ENCODE measurements around the gene AHNAK. TPM values are rescaled to one million over a fixed set of nuclear protein-coding genes. Genes with fewer than 3 reads are reported as not detected.
"Not testable (repeated sequence)": the region's sequence is repeated elsewhere in the genome, so short reads cannot be mapped to it uniquely, and the experiment has no call there.

AHNAK gene
- total RNA-seq, 2 donors from 2014 or later, result 938 to 955 TPM

DNA sequence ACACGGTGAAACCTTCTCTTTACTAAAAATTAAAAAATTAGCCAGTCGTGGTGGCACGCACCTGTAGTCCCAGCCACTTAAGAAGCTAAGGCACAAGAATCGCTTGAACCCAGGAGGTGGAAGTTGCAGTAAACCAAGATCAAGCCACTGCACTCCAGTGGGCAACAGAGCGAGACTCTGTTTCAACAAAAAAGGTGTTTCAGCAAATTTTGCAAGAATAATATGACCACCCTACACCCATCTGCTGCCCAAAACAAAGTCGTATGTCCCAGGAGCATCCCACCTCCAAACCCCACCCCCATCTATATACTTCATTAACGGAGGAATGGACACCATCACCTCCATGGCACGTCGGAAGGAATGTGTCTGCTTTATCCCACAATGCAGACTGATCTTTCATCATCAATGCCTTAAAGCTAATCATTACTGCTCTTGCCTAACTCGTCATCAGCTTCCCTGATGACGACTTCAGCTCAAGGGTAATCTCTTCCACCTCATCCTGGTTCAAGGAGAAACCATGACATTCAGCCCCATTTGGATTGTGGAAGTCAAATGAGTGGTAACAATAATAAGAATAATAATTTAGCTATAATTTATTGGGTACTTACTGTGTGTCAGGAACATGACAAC lies 93.7 kb downstream of the AHNAK start:
- intact Hi-C loops (cut with DNase I), result no loop called here
- DNase-seq (ENCODE audit: low spot score), result no peak

DNA sequence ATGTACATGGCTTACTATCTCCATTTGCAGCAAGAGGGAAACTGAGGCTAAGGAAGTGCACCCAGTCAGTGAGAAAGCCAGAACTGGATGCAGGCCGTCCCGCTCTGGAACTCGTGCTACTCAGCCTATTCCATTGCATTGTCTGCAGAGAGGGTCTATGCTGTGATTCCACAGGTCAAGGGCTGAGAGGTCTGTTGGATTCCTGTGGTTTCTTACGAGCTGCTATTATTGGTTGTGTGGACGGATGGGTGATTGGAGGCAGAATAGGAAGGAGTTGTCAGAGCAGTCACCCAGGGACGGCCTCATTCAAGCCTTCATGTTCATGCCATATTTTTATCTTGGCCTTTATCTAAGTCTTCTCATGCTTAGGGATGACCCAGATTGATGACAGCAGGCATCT lies 94.3 kb downstream of the AHNAK start:
- DNase-seq (ENCODE audit: low spot score), result no peak
- intact Hi-C loops (cut with DNase I), result no loop called here

DNA sequence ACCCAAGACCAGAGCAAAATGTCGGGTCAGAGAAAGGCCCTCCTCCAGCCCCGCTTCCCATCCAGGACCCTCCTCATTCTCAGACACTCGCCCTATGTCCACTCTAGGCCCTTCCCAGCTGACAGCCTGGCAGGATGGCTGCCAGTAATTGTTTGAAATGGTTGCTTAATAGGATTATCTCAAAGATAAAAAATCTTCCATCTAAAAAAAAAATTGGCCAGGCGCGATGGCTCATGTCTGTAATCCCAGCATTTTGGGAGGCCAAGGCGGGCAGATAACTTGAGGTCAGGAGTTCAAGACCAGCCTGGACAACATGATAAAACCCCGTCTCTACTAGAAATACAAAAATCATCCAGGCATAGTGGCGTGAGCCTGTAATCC lies 95.4 kb downstream of the AHNAK start:
- intact Hi-C loops (cut with DNase I), result no loop called here
- DNase-seq (ENCODE audit: low spot score), result no peak

DNA sequence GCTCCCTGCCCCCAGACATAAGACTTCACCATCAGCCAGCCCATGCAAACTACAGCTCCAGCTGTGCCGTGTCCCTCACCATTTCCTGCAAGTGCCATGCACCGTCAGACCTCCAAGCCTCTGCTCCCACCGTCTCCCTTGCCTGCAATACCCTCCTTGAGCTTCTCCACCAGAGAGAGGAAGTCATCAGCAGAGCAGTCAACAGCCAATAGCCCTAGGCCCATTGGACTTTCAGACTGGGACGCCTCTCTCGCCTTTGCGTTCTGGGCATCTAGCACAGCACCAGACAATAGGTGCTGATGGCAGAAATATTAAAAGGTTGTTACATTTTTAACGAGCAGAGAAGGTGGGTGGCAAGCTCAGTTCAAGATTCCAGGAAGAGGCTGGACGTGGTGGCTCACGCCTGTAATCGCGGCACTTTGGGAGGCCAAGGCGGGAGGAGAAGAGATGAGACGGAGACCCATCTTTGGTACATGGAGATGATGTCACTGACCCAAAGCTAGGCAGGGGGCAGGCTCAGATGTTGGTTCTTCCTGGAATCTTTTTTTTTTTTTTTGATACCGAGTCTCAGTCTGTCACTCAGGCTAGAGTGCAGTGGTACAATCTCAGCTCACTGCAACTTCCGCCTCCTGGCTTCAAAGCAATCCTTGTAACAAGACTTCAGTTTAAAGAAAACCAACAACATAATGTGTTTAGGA lies 95.9 kb downstream of the AHNAK start:
- no peak for DNase-seq (ENCODE audit: low spot score)
- intact Hi-C loops (cut with DNase I), result no loop called here

DNA sequence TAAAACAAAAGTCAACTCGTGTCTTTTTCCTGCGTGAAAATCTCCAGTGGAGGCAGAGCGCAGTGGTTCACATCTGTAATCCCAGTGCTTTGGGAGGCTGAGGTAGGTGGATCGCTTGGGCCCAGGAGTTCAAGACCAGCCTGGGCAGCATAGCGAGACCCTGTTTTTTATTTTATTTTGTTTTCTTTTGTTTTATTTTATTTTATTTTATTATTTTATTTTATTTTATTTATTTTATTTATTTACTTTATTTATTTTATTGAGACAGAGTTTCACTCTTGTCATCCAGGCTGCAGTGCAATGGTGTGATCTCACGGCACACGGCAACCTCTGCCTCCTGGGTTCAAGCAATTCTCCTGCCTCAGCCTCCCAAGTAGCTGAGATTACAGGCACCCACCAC lies 96.7 kb downstream of the AHNAK start:
- DNase-seq (ENCODE audit: low spot score); intact Hi-C loops (cut with DNase I): not testable (repeated sequence)

DNA sequence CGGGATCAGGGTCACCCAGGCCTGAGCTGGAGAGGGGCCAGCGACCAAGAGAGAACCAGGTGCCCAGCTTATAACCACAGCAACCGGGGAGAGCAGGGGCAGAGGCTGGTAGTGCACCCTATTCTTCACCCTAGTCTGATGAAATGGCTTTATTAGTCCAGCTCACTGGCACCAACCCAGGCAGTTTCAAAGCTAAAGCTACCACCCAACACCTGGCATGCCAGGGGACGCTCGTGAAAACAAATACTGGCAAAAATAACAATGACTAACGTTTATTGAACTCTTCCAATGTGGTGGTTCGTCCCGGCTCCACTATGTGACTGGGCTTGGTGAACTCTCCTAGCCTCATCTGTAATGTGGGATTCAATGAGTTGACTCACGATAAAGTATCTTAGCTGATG lies 97.2 kb downstream of the AHNAK start:
- intact Hi-C loops (cut with DNase I), result no loop called here
- no peak for DNase-seq (ENCODE audit: low spot score)

DNA sequence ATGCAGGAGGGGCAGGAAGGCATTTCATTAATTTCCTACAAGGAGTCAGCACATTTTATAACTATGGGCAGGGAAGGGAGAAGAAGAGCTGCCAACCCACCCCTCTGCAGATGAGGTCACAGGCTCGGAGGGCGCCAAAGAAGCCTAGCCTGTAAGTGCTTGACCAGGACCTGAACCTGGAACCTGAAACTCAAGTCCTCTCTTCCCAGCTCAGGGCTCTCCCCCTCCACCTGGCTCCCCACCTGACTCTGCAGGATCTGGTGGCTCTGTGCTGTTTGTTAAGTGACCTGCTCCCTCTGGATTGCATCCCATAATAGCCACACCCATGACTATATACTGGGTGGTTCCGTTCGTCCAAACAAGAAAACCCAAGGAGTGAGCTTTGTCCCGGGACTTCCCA lies 100.5 kb downstream of the AHNAK start:
- no peak for DNase-seq (ENCODE audit: low spot score)
- intact Hi-C loops (cut with DNase I), result no loop called here

DNA sequence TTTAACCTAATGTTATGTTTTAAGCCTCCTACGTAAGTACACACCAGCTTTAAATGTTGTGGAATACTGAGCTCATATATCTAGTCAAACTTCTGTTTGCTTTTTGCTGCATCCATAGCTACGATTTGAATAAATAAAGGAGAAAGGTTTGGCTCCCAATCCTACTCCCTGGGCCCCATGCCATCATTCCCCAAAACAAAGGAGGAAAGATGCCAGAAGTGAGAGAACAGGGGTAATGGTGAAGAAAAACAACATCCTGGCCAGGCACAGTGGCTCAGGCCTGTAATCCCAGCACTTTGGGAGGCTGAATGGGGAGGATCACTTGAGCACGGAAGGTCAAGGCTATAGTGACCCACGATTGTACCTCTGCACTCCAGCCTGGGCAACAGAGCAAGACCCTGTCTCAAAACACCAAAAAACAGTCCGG lies 101.3 kb downstream of the AHNAK start:
- intact Hi-C loops (cut with DNase I), result no loop called here
- peak; percentile 90 for DNase-seq (ENCODE audit: low spot score)

DNA sequence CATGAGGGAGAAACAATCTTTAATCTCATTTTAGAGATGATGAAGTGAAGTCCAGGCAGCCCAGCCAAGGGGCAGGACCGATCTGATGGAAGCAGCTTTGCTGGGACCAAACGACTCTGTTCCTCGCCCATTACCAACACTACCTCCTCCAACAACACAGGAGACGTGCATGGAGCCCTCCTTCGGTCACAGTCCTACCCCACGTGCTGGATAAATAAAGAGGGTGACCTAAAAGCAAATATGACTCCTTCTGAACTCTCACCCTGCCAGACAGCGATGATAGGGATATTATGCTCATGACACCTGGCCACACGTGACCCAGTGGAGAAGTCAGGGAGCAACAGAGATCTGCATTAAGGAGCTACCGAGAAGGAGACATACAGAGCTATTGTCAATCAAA lies 101.8 kb downstream of the AHNAK start:
- intact Hi-C loops (cut with DNase I), result loop anchor here in 1 of 2 donors (5.0 kb wide), 1 partner anchor 102 kb away; the partner anchor contains the start of gene AHNAK
- DNase-seq (ENCODE audit: low spot score), result no peak

DNA sequence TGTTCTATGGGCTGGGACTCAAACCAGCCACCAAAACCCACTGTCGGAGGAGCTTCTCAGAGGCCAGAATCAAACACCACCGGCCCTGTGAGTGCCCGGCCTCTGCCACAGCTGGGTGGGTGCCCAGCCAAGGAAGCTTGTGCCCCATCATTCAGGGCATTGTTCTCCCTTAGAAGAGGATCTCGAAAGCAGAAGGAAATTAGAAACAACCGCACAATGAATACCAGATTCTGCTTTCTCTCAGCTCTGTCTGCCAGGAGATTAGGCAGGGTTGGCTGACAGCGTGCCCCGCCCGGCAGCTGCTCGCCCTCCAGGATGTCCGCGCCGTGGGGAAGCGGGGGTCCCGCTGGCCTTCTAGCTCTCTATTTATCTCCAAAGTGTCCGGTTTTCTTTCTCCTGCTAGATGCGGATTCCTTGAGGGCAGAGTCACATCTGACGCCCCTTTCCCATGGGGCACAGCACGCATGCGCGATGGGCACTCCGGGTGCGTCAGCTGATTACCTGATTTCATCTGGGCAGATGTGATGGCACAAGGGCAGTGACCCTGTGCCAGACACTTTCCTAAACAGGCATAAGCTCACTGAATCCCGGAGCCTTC lies 102.3 kb downstream of the AHNAK start:
- intact Hi-C loops (cut with DNase I), result loop anchor here in 1 of 2 donors (5.0 kb wide), 1 partner anchor 103 kb away; the partner anchor contains the start of gene AHNAK
- peak; percentile 92 for DNase-seq (ENCODE audit: low spot score)

DNA sequence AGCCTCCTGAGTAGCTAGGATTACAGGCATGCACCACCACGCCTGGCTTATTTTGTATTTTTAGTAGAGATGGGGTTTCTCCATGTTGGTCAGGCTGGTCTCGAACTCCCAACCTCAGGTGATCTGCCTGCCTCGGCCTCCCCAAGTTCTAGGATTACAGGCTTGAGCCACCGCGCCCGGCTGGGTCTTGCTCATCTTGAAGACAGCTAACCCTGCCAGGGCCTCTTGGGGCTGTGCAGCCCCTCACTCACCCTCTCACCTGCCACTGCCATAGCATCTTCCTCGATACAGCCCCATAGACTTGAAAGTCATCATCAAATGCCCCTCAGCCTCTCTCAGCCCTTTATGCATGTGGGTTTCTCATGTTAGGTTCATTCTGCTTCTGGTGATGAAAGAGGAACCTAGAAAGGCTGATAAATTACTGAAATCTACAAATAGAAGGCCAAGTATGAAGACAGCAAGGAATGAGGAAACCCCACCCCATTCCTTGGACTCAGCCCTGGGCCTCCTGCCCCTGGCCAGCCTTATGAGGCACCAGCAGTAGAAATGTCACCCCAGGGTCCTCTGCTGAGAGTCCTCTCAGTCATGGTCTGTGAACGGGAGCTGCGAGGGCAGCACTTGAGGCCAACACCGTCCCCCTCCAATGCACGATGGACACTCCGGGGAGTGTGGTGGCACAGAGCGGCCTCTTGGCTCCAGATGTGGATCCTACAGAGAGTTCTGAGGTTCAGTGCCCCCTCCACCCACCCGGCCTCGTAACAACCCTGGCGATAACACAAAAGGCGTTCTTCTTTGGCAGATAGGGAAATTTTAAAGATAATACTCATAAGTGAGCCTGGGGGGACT lies 103.0 kb downstream of the AHNAK start:
- intact Hi-C loops (cut with DNase I), result loop anchor here in 1 of 2 donors (5.0 kb wide), 1 partner anchor 104 kb away; the partner anchor contains the start of gene AHNAK
- DNase-seq (ENCODE audit: low spot score), result peak; percentile 91

DNA sequence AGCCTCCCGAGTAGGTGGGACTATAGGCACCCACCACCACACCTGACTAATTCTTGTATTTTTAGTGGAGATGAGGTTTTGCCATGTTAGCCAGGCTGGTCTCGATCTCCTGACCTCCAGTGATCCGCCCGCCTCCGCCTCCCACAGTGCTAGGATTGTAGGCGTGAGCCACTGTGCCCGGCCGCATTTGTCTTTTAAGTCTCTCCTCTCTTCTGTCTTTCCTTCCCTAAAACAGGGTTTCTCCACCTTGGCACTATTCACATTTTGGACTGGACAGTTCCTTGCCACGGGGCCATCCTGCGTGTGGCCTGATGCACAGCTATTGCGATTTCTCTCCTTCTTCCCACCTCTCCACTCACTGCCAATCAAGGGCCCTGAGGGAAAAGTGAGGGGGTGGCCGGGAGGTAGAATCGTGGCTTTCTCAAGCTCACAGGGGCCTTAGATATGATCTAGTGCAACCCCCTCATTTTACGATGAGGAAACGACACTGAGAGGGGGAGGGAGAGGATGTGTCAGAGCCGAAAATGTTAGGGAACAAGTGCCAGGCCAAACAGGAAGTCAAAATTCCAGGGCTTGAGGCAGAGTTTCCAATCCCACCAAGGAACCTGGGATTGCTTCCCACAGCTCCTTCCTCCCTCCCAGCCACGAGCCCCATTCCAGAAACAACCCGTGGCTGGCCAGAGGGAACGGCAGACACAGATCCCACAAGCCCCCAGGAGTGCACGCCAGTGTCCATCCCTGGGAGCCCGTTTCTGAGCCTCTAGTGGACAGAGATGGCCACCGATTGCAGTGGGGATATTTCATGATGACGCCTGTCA lies 106.6 kb downstream of the AHNAK start:
- intact Hi-C loops (cut with DNase I), result loop anchor here in 1 of 2 donors (5.0 kb wide), 1 partner anchor 107 kb away; the partner anchor contains the start of gene AHNAK
- peak; percentile 90 for DNase-seq (ENCODE audit: low spot score)

DNA sequence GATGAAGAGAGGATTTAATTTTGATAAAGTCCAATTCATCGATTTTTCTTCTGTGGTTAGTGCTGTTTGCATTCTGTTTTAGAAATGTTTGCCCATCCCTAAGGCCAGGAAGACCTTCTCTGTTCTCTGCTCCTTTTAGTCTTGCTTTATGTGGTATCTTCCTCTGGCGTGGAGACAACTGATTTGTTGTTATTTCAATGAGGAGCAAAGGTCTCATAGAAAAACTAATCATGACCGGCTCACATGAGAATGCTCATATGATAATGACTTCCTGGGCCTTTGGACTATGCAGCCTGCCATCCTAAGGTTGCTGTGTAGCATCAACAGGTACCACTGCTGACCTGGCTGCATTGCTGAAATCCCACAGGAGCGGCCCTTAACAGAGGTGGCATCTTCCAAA lies 108.0 kb downstream of the AHNAK start:
- no peak for DNase-seq (ENCODE audit: low spot score)
- intact Hi-C loops (cut with DNase I), result no loop called here

DNA sequence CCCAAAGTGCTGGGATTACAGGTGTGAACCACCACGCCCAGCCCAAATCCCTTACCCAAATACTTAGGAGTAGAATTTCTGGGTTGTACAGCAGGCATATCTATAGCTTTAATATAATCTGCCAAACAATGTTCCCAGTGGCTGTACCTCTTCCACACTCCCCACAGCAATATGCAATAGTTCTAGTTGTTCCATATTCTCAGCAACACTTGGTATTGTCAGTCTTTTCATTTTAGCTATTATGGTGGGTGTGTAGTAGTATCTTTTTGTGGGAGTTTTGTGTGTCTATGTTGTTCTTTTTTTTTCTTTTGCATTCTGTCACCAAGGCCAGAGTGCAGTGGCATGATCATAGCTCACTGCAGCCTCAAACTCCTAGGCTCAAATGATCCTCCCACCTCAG lies 109.0 kb downstream of the AHNAK start:
- DNase-seq (ENCODE audit: low spot score), result no peak
- intact Hi-C loops (cut with DNase I), result no loop called here

DNA sequence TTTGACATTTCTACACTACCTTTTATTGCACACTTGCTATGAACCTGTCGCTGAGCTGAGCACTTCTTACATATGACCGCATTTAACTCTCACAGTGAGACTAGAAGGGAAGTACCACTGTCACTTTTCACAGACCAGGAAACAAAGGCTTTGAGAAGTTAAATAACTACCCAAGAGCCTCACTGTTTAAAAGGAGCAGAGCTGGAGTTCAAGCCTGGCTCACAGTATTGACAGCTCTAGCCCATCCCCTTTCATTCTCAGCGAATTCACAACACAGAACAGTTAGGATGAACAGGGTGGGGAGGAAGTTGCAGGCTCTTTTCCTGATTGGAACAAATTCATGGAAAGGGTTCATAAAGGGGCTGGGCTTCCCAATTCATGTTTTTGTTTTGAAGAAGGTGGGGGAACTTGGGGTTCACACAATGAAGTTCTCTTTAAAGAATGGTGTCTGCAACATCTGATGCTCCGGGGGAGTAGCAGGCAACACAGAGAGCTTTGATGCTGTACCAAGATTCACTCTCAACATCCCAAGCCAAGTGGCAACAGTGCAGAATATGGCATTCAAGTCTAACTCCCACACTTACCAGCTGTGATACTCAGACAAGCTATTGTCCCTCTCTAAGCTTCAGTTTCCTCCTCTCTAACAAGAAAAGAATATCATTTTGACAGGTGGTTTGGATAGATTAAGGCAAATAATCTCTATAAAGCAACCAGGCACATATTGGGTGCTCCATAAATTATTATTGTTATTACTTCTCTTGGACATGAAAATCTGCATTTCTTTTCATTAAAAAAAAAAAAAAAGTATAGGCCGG lies 110.6 kb downstream of the AHNAK start:
- DNase-seq (ENCODE audit: low spot score), result no peak

DNA sequence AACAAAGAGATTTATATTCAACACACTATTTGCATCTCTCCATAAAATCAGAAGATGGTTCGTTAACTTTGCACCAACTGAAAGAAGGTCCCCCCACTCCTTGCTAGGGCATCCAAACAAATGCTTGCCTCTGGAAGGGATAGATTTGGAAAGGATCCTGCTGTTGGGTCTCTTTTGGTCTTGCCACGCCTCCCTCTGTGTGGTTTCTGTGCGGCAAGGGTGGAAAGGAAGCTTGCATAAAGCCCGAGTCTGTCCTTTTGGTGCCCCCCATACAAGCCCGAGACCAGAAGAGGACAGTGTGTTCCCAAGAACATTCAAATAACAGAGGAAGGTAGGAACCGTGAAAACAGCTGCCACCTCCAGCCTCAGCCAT lies 112.7 kb downstream of the AHNAK start:
- intact Hi-C loops (cut with DNase I), result no loop called here
- no peak for DNase-seq (ENCODE audit: low spot score)

More for the DNA sequence above, 110.6 kb downstream of the AHNAK start:
- intact Hi-C loops (cut with DNase I), result loop anchor here in 1 of 2 donors (1.0 kb wide), 1 partner anchor 25 kb away; no protein-coding TSS in a partner anchor

DNA sequence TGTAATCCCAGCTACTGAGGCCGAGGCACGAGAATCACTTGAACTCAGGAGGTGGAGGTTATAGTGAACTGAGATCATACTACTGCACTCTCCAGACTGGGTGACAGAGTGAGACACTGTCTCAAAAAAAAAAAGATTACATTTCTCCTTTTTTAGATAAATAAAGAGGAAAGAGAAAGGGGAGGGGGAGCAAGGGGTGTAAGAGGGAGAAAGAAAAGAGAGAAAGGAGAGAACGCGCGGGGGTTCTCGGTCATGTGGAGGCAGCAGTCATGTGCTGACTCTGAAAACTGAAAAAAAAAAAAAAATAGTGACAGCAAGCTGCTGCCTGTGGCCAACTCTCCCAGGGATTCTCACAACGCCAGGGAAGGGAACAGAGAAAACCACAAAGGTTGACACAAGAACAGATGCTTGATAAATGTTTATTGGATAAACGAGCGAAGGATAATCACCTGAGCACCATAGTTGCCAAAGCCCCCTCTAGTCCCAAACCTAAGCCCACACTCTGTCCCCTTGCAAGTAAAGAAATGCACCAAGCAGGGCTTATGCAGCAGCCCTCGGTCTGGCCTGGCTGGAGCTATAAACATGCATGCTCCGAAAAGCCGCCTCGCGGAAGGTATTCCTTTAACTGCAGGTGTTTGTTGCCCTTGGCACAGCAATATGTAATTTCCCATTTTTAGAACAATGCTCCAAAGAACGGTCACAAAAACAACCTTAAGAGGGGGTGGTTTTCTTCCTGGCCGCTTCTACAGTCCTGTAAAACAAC lies 113.3 kb downstream of the AHNAK start:
- intact Hi-C loops (cut with DNase I), result no loop called here
- DNase-seq (ENCODE audit: low spot score), result no peak

All from posterior vena cava (tissue), 2 donors.